22Rv1 (cell line): Measurements from ENCODE around the gene AFF1.

Experiments used
- ZFX ChIP-seq: fragments of 450-650 bp; IDR thresholded peaks from 2 replicates; pipeline ENCODE4 v1.6.1; 2017; ENCODE audit warnings: antibody characterized with exemption, borderline replicate concordance
- TF ChIP-seq, protein P1 (sequence below): fragments of 450-650 bp; IDR thresholded peaks from 2 replicates; pipeline ENCODE4 v1.5.1; 2017; ENCODE audit warnings: mild to moderate bottlenecking

DNA sequence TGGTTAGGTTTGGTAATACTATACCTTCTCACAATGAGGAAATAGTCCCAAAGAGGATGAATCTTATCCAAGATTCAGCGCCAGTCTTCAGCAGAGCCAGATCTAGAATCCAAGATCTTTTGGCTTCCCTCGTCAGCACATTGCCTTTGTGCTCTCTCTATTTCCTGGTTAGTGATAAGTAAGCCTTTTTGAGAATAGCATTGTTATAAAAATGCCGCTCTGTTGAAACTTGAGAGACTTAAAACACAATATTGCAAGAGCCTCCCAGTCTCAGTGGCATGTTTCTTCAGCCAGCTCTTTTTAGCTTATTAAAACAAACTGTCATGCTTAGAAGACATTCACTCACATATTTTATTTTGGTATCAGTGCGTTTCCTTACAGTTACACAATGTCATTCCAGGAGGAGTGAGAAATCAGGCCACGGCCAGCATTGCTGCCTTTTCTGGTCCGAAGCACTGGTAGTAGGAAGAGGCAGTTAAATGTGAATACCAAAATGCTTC, 144.2 kb downstream of the AFF1 start:
- TF ChIP-seq, protein P1, sequence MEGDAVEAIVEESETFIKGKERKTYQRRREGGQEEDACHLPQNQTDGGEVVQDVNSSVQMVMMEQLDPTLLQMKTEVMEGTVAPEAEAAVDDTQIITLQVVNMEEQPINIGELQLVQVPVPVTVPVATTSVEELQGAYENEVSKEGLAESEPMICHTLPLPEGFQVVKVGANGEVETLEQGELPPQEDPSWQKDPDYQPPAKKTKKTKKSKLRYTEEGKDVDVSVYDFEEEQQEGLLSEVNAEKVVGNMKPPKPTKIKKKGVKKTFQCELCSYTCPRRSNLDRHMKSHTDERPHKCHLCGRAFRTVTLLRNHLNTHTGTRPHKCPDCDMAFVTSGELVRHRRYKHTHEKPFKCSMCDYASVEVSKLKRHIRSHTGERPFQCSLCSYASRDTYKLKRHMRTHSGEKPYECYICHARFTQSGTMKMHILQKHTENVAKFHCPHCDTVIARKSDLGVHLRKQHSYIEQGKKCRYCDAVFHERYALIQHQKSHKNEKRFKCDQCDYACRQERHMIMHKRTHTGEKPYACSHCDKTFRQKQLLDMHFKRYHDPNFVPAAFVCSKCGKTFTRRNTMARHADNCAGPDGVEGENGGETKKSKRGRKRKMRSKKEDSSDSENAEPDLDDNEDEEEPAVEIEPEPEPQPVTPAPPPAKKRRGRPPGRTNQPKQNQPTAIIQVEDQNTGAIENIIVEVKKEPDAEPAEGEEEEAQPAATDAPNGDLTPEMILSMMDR = no peak
- no peak for TF ChIP-seq ZFX
